Measurements from ENCODE around the gene DCTD.

DNA sequence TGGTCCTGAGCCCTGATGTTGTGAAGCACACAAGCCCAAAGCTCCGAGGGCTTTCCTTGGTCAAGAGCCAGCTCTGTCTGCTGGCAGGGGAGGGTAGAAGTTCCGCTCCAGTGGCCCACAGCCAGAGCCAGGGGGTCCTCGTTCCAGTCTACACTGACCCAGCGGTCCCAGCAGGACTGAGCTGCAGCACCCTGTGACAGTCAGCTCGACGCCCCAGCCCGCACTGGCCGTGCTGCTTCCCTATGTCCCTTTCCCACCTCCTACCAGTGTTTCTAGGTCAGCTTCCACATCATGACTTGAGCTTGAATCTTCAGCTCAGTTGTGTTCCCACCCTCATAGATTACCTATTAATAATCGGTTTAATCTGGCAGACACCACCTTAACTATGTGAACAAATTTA is 22.5 kb upstream of the DCTD start:
- TF ChIP-seq CTCF (IDR thresholded peaks at IDR 0.05), result no peak
- TF ChIP-seq POLR2AphosphoS5 (IDR thresholded peaks at IDR 0.05), result no peak
- no peak for TF ChIP-seq POLR2A (IDR thresholded peaks at IDR 0.05)
- no peak for TF ChIP-seq EP300 (IDR thresholded peaks at IDR 0.05)

All from stomach (tissue), 4 donors.